Spleen (tissue), 11 donors: ENCODE results near the gene ACVR2B. TPM values are rescaled to one million over a fixed set of nuclear protein-coding genes. Genes with fewer than 3 reads are reported as not detected.

ENCODE experiments used
- DNase-seq: peaks from one replicate; pipeline ENCODE4 v3.0.0-alpha.2; 2020
- H3K27ac ChIP-seq, 8 donors: fragments of 200-600 bp; sonication (generic) in 7 of 8; 1 replicate in 4 of 8; 2 replicates in 4 of 8; pipeline versions ENCODE4 v1.5.0 to v1.8.0; 2016 to 2021; ENCODE audit warnings: inconsistent platforms in 4 of 8, mild to moderate bottlenecking in 4 of 8, moderate library complexity in 1 of 8
- H3K27me3 ChIP-seq, 7 donors: fragments of 200-600 bp; sonication (generic) in 6 of 7; replicated peaks in 1 of 7; 1 replicate in 4 of 7; 2 replicates in 3 of 7; pipeline versions ENCODE4 v1.5.0 to v1.8.0; 2016 to 2021; ENCODE audit warnings: inconsistent platforms in 3 of 7, mild to moderate bottlenecking in 1 of 7
- H3K36me3 ChIP-seq, 6 donors: fragments of 200-600 bp; sonication (generic) in 5 of 6; 1 replicate in 4 of 6; 2 replicates in 2 of 6; pipeline versions ENCODE4 v1.5.0 to v1.8.0; 2016 to 2021; ENCODE audit warnings: inconsistent platforms in 2 of 6
- H3K4me1 ChIP-seq, 6 donors: fragments of 200-600 bp; sonication (generic) in 5 of 6; 1 replicate in 3 of 6; 2 replicates in 3 of 6; pipeline versions ENCODE4 v1.5.0 to v1.8.0; 2016 to 2021; ENCODE audit warnings: inconsistent platforms in 3 of 6
- H3K4me3 ChIP-seq, 8 donors: fragments of 200-600 bp; sonication (generic) in 7 of 8; 1 replicate in 4 of 8; 2 replicates in 4 of 8; pipeline versions ENCODE4 v1.5.0 to v1.8.0; 2016 to 2021; ENCODE audit warnings: inconsistent platforms in 4 of 8, mild to moderate bottlenecking in 4 of 8, moderate library complexity in 2 of 8
- H3K9me3 ChIP-seq, 8 donors: fragments of 200-600 bp; sonication (generic) in 7 of 8; 1 replicate in 4 of 8; 2 replicates in 4 of 8; pipeline versions ENCODE4 v1.5.0 to v1.8.0; 2016 to 2021; ENCODE audit warnings: inconsistent platforms in 4 of 8
- POLR2A ChIP-seq, 3 donors: fragments of 450-650 bp; IDR thresholded peaks; one replicate each; pipeline ENCODE4 v1.5.1; 2017; ENCODE audit warnings: antibody characterized with exemption in 3 of 3, mild to moderate bottlenecking in 1 of 3
- POLR2AphosphoS5 ChIP-seq, 3 donors: sonication (generic); formaldehyde crosslinking; IDR thresholded peaks; one replicate each; pipeline ENCODE4 v1.5.1; 2017; ENCODE audit warnings: antibody characterized with exemption in 3 of 3
- WGBS, 5 donors: extraction: QIAGEN DNeasy Blood & Tissue Kit in 3 of 5; methylation state at CpG; one replicate each; pipeline versions ENCODE4 v1.1.5 to v1.1.7; 2013 to 2018; 5-methylcytosine and 5-hydroxymethylcytosine counted together
- intact Hi-C: fragments of 100-400 bp; cut with DNase I; formaldehyde crosslinking; loops from one replicate; pipeline ENCODE4 v1.15.0; 2023; ENCODE audit warnings: low total_unique reads
- polyA plus RNA-seq, 3 donors: library from polyadenylated mRNA; stranded (reverse); fragments of 200-250 nt; gene quantifications; one replicate each; pipeline ENCODE4 v1.2.1, GENCODE V29; 2013
- total RNA-seq, 7 donors: library from RNA; depleted of rRNA in 3 of 7; stranded (reverse); fragments of >200 nt in 3 of 7; fragmentation: NEBNext Ultra II Directional in 4 of 7; extraction: Animal tissue kit (Norgen Biotek cat#: 25700) in 4 of 7; gene quantifications; one replicate each; pipeline versions ENCODE4 v1.1.0 to v1.2.1, GENCODE V29; 2016 to 2021
- TF ChIP-seq, protein P1 (sequence below), 11 experiments: fragments of 200-600 bp in 7 of 11; fragments of 450-650 bp in 4 of 11; sonication (generic) in 4 of 11; IDR thresholded peaks in 8 of 11; conservative IDR thresholded peaks in 3 of 11; 1 replicate in 7 of 11; 2 replicates in 4 of 11; pipeline versions ENCODE4 v1.4.0 to v1.8.0; 2016 to 2021; ENCODE audit warnings: antibody characterized with exemption in 11 of 11, inconsistent platforms in 4 of 11, mild to moderate bottlenecking in 1 of 11
- donor health status: healthy with polysubstance abuse.
- donor health status: DM: no; HTN: no; CAD: no; lungs with moderate emphysema.
- donor health status: DM: no; HTN: no; CAD: no.
- donor health status: Bipolar disorder and iron deficiency.
- donor health status: healthy.
- donor health status: DM: no; HTN: no; CAD: no.
- donor health status: DM: yes; HTN: yes; CAD: no.

The ACVR2B gene
- total and polyA plus RNA-seq, 10 donors = 0.28 to 8.4 (median 4.8) TPM

DNA sequence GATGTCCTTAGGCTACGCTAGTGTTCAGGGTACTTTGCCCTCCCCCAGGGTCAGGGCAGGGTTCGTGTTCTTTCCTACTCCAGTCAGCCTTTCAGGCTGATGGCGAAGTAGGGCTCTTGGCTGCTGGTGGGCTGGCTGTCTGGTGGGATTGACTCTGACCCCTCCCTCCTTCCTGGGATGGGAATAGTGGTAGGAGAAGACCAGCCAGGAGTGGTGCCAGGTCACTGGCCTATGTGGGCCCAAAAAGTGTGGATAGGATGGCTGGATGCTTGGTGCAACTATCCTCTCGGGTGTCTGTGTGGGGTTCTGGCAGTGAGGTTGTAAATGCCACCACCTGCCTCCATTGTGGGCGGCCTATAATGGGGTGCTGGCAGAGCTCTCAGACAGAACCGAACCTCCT is 22.0 kb downstream of the ACVR2B start:
- H3K4me3 ChIP-seq = no peak overlapping the region
- peaks cover 0 to 24% (median 7%) of the 10 kb centered on the region in 6 donors for H3K36me3 ChIP-seq
- DNase-seq = no peak
- 82 to 93% (median 90%) methylated on average over 6 of the region's 6 CpGs for WGBS, 5 donors
- H3K9me3 ChIP-seq = peaks cover 0 to under 1% (median 0%) of the 10 kb centered on the region in 8 donors
- H3K27me3 ChIP-seq = no peaks in the 10 kb centered on the region
- H3K27ac ChIP-seq = no peak overlapping the region
- intact Hi-C loops = no loop called here
- no peak for TF ChIP-seq POLR2A (IDR thresholded peaks at IDR 0.05)
- TF ChIP-seq, protein P1, sequence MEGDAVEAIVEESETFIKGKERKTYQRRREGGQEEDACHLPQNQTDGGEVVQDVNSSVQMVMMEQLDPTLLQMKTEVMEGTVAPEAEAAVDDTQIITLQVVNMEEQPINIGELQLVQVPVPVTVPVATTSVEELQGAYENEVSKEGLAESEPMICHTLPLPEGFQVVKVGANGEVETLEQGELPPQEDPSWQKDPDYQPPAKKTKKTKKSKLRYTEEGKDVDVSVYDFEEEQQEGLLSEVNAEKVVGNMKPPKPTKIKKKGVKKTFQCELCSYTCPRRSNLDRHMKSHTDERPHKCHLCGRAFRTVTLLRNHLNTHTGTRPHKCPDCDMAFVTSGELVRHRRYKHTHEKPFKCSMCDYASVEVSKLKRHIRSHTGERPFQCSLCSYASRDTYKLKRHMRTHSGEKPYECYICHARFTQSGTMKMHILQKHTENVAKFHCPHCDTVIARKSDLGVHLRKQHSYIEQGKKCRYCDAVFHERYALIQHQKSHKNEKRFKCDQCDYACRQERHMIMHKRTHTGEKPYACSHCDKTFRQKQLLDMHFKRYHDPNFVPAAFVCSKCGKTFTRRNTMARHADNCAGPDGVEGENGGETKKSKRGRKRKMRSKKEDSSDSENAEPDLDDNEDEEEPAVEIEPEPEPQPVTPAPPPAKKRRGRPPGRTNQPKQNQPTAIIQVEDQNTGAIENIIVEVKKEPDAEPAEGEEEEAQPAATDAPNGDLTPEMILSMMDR (IDR thresholded peaks at IDR 0.05 in 8 of 11, conservative IDR thresholded peaks at IDR 0.05 in 3 of 11) = no peak
- TF ChIP-seq POLR2AphosphoS5 (IDR thresholded peaks at IDR 0.05) = no peak
- H3K4me1 ChIP-seq = peaks cover 0 to 3% (median 0%) of the 10 kb centered on the region in 6 donors

DNA sequence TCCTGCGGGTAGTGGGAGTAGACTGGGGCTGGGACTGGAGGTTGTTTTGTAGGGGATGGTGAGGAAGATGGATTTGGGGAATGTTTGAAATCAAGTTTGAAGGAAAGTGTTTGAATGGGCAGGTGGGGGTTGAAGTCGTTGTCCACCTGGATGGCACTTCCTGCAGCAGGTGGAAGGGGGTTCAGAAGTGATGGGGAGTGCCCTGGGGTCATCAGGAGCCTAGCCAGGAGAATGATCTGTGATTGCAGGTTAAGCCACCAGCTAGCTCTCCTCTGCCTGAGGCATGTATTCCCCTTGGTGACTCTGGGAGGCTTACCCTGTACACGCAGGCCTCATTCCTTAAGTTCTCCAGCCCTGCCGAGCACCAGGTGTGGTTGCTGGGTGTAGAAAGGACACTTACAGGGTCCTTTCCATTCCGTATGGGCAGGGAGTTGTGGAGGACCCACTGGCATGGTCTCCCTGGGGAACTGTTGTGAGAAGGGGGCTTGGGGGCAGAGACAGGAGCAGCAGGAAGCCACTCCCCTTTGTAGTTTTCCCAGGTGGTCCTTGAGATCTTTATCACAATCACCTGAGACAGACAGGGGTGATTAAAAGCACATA is 22.6 kb downstream of the ACVR2B start:
- H3K4me3 ChIP-seq = no peak overlapping the region
- H3K4me1 ChIP-seq = peaks cover 0 to 3% (median 0%) of the 10 kb centered on the region in 6 donors
- no peak for DNase-seq
- no peaks in the 10 kb centered on the region for H3K27me3 ChIP-seq
- TF ChIP-seq POLR2AphosphoS5 (IDR thresholded peaks at IDR 0.05) (no peak), POLR2A (IDR thresholded peaks at IDR 0.05) (no peak)
- TF ChIP-seq, protein P1 (IDR thresholded peaks at IDR 0.05 in 8 of 11, conservative IDR thresholded peaks at IDR 0.05 in 3 of 11) = no peak
- no peaks in the 10 kb centered on the region for H3K9me3 ChIP-seq
- WGBS, 5 donors = 70 to 90% (median 86%) methylated on average over 4 to 5 of the region's 5 CpGs
- intact Hi-C loops = no loop called here
- no peak overlapping the region for H3K27ac ChIP-seq
- peaks cover 0 to 30% (median 11%) of the 10 kb centered on the region in 6 donors for H3K36me3 ChIP-seq

DNA sequence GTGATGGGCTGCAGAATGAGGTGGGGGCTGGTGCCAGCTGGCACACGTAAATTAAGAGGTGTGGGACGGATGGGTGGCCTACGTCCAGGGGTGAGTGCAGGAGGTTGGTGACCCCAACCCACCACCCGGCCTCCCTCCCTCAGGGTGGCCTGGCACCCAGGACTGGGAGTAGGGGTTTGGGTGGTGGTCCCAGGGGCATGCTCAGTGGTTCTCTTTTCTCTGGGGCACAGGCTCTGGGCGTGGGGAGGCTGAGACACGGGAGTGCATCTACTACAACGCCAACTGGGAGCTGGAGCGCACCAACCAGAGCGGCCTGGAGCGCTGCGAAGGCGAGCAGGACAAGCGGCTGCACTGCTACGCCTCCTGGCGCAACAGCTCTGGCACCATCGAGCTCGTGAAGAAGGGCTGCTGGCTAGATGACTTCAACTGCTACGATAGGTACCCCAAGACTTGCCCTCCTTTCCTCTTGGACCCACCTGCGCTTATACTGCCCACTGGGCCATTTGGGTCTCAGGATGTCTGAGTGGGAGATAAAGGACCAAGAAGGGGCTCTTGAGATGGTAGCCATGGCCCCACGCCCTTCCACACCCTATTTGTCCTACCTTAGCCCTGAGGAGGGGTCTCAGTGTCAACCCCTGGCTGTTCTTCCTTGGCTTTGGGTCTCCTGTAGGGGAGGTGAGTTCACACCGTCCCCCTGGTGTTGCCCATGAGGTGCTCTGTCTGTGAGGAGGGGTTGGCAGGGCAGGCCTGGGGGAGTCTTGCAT is 23.5 kb downstream of the ACVR2B start:
- TF ChIP-seq, protein P1 (IDR thresholded peaks at IDR 0.05 in 8 of 11, conservative IDR thresholded peaks at IDR 0.05 in 3 of 11) = no peak
- TF ChIP-seq POLR2AphosphoS5 (IDR thresholded peaks at IDR 0.05) (no peak), POLR2A (IDR thresholded peaks at IDR 0.05) (no peak)
- Histone ChIP-seq H3K27me3 (no peaks in the 10 kb centered on the region), H3K27ac (no peak overlapping the region), H3K4me3 (no peak overlapping the region), H3K4me1 (peaks cover 0 to 3% (median 0%) of the 10 kb centered on the region in 6 donors), H3K36me3 (peaks cover 0 to 40% (median 21%) of the 10 kb centered on the region in 6 donors), H3K9me3 (no peaks in the 10 kb centered on the region)
- peak; percentile 66 for DNase-seq
- 89 to 94% (median 92%) methylated on average over 19 to 21 of the region's 21 CpGs for WGBS, 5 donors
- intact Hi-C loops = no loop called here

DNA sequence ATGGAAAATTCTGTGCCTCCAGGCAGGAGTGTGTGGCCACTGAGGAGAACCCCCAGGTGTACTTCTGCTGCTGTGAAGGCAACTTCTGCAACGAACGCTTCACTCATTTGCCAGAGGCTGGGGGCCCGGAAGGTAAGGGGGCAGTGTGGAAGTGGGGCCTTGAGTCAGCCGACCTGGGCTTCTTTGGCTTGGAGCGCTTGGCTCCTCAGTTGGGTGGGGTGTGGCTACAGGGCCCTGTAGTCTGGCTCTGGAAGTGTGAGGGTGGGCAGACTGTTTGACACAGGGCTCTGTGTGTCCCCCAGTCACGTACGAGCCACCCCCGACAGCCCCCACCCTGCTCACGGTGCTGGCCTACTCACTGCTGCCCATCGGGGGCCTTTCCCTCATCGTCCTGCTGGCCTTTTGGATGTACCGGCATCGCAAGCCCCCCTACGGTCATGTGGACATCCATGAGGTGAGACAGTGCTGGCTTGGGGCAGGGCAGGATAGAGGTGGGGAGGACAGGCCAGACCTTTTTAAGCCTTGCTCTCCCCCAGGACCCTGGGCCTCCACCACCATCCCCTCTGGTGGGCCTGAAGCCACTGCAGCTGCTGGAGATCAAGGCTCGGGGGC is 24.3 kb downstream of the ACVR2B start:
- intact Hi-C loops = loop anchor here (2.0 kb wide), 1 partner anchor 131 kb away; the partner anchor contains the start of gene XYLB
- TF ChIP-seq POLR2AphosphoS5 (IDR thresholded peaks at IDR 0.05) (no peak), POLR2A (IDR thresholded peaks at IDR 0.05) (no peak)
- TF ChIP-seq, protein P1 (IDR thresholded peaks at IDR 0.05 in 8 of 11, conservative IDR thresholded peaks at IDR 0.05 in 3 of 11) = no peak
- DNase-seq = peak; percentile 47
- Histone ChIP-seq H3K4me1 (peaks cover 0 to 3% (median 0%) of the 10 kb centered on the region in 6 donors), H3K36me3 (peaks cover 0 to 47% (median 27%) of the 10 kb centered on the region in 6 donors), H3K27me3 (no peaks in the 10 kb centered on the region), H3K9me3 (no peaks in the 10 kb centered on the region), H3K27ac (no peak overlapping the region), H3K4me3 (no peak overlapping the region)
- WGBS, 5 donors = 91 to 95% (median 93%) methylated on average over 11 to 15 of the region's 15 CpGs
